Amniotic epithelial cell (primary cell): ENCODE results near the gene PPP1R12B.
A peak's percentile ranks its signal among the peaks of the same experiment; 100 is the strongest.
"Not testable (repeated sequence)": the region's sequence is repeated elsewhere in the genome, so short reads cannot be mapped to it uniquely, and the experiment has no call there.

ENCODE experiments used
- DNase-seq: peaks from one replicate; pipeline ENCODE4 v3.0.0-alpha.2; 2010; ENCODE audit warnings: low read depth

The PPP1R12B gene

DNA sequence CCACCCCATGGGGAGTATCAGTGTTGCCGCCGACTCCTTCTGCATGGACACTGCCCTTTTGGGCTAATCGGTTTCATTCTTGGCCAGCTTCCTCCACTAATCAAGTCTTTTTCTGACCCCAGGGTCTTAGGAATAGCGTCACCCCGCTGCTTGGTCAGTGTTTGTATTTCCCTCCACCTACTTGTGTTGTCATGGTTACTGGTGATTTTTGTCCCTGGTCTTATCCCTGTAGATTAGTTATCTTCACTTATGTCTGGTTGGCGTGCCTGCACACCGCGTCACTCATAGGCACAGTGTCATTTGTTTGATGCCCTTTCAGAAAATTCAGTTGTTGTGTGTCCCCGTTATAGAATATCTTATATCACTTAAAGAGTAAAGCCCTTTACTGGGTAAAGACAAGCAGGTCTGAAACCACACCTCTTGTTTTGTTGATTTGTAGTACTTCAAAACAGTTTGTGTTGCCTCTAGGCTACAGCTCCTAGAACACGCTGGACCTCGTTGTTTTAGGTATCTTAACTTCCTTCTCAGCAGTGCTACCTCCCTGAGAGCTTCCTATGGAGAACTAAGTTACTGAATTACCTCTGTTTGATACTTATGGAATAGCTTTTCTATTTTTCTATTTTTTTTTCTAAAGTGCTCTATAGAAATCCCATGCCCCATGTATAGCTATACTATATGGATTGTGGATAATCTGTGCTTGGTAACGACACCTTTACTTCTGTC, 868 bp downstream of the PPP1R12B start:
- DNase-seq = peak; percentile 73

DNA sequence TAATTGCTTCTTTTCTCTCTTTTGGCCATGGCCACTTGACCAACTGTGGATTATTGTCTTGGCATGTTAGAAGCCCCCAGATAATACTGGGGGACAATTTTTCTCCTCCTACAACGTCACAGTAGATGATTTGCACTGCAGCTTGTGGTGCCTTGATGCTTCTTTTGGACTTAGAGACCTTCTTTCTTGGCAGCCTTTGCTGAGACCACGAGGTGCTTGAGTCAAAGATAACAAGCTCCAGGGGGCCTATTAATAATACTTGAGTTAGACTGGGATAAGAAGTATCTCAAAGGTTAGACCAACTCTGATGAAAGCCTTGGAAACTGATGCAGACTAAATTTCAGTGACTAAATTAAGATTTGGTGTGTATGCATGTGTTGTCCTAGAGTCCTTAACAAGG, 3.2 kb downstream of the PPP1R12B start:
- peak; percentile 64 for DNase-seq

DNA sequence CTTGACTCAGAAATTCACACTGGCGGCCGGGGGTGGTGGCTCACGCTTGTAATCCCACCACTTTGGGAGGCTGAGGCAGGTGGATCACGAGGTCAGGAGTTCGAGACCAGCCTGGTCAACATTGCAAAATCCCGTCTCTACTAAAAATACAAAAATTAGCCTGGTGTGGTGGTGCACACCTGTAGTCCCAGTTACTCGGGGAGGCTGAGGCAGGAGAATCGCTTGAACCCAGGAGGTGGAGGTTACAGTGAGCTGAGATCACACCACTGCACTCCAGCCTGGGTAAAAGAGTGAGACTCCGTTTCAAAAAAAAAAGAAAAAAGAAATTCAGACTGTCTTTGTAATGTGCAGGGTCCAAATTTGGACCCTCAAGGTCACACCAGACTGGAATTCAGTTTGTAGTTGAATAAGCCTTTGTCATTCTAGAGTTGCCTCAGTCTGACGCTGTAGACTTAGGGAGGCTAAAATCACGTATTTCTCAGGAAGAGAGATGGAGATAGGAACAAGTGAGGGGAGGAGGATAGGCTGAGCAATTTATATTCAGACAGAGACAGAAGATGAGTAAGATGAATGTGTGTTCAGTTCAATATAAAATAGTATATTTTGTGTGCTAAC, 4.2 kb downstream of the PPP1R12B start:
- DNase-seq = not testable (repeated sequence)

DNA sequence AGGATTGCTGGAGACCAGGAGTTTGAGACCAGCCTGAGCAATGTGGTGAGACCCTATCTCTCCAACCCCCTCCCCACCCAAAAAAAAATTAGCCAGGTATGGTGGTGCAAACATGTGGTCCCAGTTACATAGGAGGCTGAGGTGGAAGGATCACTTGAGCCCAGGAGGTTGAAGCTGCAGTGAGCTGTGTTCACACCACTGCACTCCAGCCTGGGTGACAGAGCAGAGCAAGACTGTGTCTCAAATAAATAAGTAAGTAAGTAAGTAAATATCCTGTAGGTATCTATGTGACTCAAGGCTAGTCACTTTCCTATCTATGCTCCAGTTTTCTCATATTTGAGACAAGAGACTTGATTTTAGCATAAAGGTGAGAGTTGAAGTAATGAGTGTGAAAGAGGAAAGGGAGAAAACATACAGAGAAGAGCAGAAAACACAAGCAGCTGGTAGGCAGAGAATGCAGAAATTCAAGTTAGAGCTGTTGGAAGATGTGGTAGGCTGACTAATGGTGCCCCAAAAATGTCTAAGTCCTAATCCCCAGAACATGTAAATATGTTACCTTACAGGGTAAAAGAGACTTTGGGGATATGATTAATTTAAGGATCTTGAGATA, 7.5 kb downstream of the PPP1R12B start:
- no peak for DNase-seq

DNA sequence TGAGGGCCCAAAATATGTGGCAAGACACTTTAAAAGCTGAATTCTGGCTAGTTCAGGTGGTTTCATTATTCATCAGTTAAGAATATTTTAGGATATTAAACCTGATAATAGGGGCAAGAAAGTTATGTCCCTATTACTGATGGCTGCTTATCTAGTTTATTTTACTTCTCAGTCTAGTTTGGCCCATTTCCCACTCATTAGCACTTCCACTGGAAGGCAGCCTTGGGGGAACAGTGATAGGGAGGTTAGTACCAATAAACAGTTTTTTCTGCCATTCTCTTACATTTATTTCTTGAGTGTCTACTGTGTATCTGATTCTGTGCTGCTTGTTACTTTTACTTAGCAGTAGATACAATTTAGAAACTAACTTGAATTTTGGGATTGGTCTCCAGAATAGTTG, 9.0 kb downstream of the PPP1R12B start:
- DNase-seq = no peak

DNA sequence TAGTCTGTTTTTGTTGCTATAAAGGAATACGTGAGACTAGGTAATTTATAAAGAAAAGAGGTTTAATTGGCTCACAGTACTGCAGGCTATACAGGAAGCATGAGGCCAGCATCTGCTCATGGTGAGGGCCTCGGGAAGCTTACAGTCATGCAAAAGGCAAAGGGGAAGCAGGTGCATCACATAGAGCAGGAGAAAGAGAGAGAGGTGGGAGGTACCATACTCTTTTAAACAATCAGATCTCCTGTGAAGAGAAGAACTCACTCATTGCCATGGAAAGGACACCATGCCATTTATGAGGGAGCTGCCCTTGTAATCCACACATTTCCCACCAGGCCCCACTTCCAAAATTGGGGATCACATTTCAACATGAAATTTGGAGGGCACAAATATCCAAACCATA, 12.7 kb downstream of the PPP1R12B start:
- DNase-seq = no peak

DNA sequence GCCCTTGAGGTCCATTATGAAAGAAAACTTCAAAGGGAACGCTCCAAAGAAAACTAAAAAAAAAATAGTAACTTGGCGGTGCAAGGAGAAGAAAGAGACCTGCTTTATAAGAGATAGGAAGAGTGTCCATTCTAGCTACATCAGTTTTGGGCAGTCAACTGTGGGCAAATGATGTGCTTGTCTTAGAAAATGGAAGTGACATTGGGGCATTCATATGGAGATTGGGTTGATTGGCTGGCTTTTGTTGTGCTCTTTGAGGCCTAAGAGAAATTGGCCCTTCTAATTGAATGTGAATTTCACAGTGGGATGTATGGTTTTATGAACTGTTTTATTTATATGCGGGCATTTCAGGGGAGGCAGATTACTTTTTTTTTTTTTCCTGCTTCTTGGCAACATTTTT, 13.2 kb downstream of the PPP1R12B start:
- DNase-seq = no peak

DNA sequence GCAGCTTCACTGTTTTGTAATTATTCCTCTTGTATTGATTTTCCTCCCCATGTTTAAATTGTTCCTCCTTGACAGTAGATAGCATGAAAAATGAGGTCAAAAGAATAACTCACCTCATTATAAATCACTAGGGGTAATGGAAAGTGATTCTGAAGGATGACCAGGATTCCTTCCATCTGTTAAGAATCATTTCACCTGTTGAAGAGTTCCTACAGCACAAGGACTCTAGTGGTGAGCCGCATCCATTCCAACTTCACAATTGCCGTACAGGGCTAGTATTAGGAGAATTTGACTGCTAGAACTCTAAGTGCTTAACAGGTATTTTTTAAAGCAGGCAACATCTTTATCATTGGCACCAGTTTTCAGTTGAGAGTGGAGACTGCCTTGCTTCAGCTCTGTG, 13.7 kb downstream of the PPP1R12B start:
- DNase-seq = no peak

DNA sequence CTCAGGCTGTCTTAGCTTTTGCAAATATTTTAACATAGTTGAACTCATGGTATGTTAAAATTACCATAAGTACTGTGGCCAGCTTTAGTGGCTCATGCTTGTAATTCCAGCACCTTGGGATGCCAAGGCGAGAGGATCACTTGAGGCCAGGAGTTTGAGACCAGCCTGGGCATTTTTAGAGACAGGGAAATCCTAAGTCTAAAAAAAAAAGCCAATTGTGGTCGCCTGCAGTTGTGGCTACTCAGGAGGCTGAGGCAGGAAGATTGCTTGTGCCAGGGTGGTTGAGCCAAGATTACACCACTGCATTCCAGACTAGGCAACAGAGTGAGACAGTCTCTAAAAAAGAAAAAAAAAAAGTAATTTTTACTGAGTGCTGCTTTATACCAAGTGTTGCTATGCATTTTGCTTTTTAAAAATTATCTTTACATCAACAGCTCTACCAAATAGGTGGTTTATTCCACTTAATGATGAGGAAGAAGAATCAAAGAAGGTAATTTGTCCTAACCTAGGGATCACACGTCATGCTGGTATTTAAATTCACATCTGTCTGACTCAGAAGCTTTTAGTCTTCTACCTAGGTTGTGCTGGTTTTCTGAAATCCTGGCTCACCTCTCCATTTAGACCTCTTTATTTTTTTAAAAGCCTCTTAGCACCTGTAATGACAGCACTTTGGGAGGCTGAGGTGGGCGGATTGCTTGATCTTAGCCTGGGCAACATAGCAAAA, 16.8 kb downstream of the PPP1R12B start:
- peak; percentile 71 for DNase-seq

DNA sequence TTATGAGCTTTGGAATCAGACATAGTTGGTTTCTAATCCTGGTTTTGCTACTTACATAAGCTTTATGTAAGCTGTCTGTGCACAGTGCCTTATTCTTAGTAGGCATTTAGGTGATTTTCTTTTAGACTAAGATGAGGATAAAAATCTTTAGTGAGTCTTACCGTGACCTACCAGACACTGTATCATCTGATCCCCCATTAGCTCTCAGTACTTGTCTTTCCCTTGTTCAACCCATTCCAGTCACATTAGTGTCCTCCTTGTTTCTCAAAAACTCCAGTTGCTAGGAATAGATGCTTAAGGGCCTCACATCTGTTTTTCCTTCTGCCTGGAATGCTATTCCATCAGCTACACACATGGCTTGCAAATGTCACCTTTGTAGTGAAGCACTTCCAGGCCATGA, 18.8 kb downstream of the PPP1R12B start:
- DNase-seq = no peak

DNA sequence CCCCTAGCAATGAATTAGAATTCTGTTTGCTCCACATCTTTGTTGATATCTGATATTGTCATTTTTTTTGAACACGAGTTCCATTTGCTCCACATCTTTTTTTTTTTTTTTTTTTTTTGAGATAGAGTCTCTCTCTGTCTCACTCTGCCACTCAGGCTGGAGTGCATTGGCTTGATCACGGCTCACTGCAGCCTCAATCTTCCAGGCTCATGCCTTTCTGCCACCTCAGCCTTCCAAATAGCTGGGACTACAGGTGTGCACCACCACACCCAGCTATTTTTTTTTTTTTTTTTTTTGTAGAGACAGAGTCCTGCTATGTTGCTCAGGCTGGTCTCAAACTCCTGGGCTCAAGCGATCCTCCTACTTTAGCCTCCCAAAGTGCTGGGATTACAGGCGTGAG, 22.4 kb downstream of the PPP1R12B start:
- DNase-seq = not testable (repeated sequence)

DNA sequence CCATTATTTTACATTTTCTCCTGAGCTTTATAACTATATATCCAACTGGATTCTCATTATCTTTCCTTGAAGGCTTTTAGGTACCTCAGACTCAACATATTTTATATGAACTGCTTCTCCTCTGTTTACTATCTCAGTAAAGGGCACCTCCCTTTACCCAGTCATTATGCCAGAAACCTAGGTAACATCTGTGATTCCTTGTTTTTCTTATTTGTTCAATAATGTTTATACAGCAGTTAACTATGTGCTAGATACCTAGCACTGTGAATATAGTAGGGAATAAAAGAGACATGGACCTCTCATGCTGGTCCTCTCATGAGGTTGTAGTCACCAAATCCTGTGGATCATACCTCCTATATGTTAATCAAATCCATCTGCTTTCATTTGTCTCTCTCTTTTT, 25.6 kb downstream of the PPP1R12B start:
- no peak for DNase-seq

DNA sequence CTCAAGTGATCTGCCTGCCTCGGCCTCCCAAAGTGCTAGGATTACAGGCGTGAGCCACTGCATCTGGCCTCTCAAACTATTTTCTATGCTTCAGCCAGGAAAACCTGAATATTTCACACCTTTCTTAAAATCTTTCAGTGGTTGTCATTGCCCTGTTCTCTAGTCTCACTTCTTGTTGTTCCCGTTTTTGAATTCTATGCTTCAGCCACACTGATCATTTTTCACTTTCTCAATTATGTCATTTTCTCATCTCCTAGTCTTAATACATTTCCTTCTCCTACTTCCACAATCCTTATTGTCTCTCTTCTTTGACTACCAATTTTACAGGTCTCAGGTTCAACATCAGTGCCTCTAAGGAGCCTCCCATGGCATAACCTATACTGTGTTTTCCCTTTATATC, 26.7 kb downstream of the PPP1R12B start:
- not testable (repeated sequence) for DNase-seq

DNA sequence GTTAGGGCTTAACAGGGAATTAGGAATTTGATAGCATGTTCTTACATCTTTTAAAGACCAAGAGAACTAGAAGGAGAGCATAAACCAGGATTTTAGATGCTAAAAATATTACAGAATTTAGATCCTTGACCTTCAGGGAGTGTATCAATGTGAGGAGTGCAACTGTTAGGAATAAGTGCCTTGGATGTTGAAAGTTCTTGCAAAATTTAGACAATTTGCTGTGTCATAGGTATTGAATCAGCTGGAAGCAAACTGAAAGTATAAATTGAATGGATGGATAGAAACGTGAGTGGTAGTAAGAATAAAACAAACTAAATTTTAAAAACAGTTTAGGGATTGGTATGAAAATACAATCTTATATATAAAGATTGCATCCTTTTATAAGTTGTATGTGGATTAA, 27.7 kb downstream of the PPP1R12B start:
- DNase-seq = peak; percentile 48

DNA sequence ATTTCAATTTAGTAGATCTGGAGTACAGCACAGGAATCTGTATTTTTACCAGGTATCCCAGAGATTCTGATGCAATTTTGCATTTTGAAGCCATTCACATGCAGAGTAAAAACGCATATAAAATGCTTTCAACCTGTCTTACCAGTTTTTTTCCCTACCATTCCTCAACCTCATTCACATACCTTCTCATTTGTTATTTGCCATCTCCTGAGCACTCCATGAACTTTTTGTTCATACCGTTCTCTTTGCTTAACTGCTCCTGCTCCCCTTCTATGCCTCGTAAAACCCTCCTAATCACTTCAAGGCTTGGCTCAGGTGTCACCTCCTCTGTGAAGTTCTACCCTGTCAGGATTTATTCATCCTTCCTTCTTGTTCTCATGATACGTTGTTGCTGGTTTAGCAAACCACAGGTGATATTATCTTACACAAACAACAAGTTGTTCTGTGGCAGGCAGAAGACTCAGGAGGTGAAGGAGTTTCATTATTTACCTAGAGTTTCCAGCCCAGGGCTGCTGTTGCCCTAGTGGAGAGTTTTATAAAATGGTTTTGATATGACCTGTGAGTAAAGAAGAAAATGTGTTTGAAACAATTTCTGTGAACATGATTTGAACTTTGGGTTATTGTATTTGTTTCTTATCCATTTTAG, 31.5 kb downstream of the PPP1R12B start:
- DNase-seq = peak; percentile 9

DNA sequence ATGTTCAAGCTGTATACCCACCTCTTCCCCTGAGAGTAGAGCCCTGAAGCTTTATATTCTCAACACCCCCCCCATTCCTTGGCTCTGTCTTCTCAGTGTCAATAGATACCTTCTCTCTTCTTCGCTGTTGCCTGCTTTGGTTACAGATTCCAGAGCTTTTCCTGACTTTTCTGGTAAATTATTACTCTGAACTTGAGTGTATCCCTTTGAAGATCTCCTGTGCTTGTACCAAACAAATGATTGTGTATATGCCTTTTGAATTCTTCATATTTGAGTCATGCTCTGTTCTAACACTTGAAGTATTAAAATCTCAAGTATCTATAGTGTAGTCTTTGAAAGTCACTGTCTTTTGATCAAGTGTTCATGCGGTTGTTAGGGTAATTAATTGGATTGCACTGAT, 32.0 kb downstream of the PPP1R12B start:
- DNase-seq = peak; percentile 36

DNA sequence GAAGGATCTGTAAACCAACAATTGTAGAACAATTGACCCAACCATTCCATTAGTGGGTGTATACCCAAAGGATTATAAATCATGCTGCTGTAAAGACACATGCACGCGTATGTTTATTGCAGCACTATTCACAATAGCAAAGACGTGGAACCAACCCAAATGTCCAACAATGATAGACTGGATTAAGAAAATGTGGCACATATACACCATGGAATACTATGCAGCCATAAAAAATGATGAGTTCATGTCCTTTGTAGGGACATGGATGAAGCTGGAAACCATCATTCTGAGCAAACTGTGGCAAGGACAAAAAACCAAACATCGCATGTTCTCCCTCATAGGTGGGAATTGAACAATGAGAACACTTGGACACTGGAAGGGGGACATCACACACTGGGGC, 33.4 kb downstream of the PPP1R12B start:
- not testable (repeated sequence) for DNase-seq

DNA sequence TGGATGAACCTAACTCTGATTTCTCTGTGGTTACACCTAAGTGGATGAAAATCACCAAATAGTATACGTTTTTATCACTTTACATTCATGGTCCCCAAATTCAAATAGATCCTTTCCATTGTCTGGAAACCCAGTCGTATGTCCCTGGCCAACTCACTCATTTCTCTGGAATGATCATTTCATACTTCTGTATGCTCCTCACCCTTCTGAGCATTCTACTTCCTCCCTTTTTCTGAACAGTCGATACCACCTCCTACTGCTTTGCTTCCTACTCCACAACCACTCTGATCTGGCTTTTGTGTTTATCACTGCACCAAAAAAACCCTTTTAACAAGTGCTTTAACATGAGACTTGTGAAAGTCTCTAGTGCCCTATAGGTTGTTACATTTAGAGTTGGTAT, 47.3 kb downstream of the PPP1R12B start:
- not testable (repeated sequence) for DNase-seq

DNA sequence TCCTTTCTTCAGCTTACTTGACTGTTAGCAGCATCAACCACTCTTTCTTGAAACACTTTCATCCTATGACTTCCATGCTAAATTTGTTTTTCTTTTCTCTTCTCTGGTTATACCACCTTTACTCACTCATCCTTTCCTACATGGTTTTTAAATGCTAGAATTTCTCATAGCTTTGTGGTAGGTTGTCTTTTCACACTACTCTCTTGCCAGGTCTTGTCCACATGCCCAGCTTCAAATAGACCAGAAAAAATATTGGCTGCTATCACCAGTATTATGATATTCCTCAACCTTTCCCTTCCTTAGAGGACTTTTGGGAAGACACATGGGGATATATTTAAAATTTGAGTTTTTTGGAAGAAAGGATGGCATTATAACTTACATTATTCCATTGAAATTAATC, 48.8 kb downstream of the PPP1R12B start:
- no peak for DNase-seq

DNA sequence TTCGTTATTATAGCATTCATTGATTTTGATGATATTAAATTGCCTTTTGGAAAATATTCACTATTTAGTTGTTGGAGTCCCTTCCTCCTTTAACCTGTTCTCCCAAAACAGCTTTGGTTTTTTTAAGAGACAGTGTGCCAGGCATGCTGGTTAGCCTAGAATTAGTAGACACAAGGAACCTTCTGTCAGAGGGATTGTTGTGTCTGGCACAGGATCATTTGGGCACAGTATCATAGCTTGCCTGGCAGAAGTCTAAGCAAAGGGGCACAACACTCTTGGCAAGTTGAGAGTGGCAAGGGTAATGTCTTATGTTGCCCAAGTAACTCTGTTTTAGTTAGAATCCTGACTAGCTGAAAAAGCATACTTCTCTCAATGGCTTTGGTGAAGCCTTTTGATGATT, 49.9 kb downstream of the PPP1R12B start:
- DNase-seq = not testable (repeated sequence)

DNA sequence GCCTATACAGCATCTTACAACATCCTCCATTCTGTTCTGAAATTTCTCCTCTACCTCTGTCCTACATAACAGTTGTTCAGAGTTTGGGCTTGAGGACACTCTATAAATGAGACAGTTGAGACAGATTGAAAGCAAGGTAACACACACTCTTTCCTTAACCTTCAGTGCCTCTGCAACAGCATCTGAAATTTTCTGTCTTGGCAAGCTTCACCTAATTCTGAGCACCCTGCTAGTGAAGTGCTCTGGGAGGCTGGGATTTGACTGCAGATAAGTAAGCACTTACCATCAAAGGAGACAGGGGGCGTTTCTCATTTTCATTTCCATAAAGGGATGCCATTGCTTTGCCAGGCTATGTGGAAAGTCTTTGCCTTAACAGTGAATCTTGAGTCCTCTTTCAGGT, 53.3 kb downstream of the PPP1R12B start:
- not testable (repeated sequence) for DNase-seq

DNA sequence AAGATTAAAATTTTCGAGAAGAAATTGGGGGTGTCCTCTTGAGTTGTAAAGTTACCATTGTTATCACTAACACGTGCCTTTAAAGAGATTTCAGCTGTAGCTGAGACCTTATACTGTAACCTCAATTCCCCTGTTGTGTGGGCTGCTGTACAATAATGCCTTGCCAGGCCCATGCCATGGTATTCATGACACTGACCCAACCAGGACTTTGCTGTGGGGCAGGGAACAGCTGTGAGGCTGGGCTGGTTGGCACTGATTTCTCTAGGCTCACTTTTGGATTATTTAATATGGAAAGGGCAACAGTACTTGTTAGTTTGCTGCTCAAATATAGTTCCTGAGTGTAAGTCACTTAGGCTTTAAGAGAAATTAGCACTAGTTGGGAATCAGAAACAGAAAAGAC, 54.9 kb downstream of the PPP1R12B start:
- DNase-seq = not testable (repeated sequence)
